OCI-LY1 (cell line): Measurements from ENCODE around the gene ESR1.

Source experiments
- EZH2 ChIP-seq: fragments of 200-600 bp; sonication (generic), shearing (Covaris generic); IDR thresholded peaks from 2 replicates; pipeline ENCODE4 v1.8.0; 2017; ENCODE audit warnings: borderline replicate concordance, mixed run types, mild to moderate bottlenecking, antibody characterized with exemption, low read length, moderate library complexity, mixed read lengths
- TF ChIP-seq, protein P1 (sequence below): fragments of 200-600 bp; sonication (generic), shearing (Covaris generic); IDR thresholded peaks from 2 replicates; pipeline ENCODE4 v1.5.1; 2017; ENCODE audit warnings: mild to moderate bottlenecking, antibody characterized with exemption, low read length, moderate library complexity, mixed read lengths

DNA sequence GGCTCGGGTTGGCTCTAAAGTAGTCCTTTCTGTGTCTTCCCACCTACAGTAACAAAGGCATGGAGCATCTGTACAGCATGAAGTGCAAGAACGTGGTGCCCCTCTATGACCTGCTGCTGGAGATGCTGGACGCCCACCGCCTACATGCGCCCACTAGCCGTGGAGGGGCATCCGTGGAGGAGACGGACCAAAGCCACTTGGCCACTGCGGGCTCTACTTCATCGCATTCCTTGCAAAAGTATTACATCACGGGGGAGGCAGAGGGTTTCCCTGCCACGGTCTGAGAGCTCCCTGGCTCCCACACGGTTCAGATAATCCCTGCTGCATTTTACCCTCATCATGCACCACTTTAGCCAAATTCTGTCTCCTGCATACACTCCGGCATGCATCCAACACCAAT is 291.2 kb downstream of the ESR1 start:
- TF ChIP-seq, protein P1, sequence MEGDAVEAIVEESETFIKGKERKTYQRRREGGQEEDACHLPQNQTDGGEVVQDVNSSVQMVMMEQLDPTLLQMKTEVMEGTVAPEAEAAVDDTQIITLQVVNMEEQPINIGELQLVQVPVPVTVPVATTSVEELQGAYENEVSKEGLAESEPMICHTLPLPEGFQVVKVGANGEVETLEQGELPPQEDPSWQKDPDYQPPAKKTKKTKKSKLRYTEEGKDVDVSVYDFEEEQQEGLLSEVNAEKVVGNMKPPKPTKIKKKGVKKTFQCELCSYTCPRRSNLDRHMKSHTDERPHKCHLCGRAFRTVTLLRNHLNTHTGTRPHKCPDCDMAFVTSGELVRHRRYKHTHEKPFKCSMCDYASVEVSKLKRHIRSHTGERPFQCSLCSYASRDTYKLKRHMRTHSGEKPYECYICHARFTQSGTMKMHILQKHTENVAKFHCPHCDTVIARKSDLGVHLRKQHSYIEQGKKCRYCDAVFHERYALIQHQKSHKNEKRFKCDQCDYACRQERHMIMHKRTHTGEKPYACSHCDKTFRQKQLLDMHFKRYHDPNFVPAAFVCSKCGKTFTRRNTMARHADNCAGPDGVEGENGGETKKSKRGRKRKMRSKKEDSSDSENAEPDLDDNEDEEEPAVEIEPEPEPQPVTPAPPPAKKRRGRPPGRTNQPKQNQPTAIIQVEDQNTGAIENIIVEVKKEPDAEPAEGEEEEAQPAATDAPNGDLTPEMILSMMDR, result no peak
- no peak for TF ChIP-seq EZH2
